DMS153 treated with DMSO at 0.1 percent for 48 hours (cell line): ENCODE results near the gene CACNB3.
"Not testable (repeated sequence)": the region's sequence is repeated elsewhere in the genome, so short reads cannot be mapped to it uniquely, and the experiment has no call there.

Experiments
- DNase-seq: peaks from one replicate; lab custom pipeline; 2025; ENCODE audit not compliant: unreplicated experiment; lab: John Stamatoyannopoulos, UW

The CACNB3 gene

GRCh38 chr12:48818831-48819590, 715 bp downstream of the CACNB3 start:
- peak; percentile 25 for DNase-seq

GRCh38 chr12:48819986-48820725, 1.9 kb downstream of the CACNB3 start:
- no peak for DNase-seq

- DNase-seq = no peak
Measured at GRCh38 chr12:48822139-48822538, 3.8 kb downstream of the CACNB3 start.

GRCh38 chr12:48822711-48823110, 4.4 kb downstream of the CACNB3 start:
- no peak for DNase-seq

- DNase-seq = no peak
Measured at GRCh38 chr12:48823281-48823680, 5.0 kb downstream of the CACNB3 start.

- DNase-seq = no peak
Measured at GRCh38 chr12:48824112-48824511, 5.8 kb downstream of the CACNB3 start.

GRCh38 chr12:48824905-48825304, 6.6 kb downstream of the CACNB3 start:
- DNase-seq = no peak

- no peak for DNase-seq
Measured at GRCh38 chr12:48826209-48826855, 8.0 kb downstream of the CACNB3 start.

- no peak for DNase-seq
Measured at GRCh38 chr12:48827026-48827425, 8.7 kb downstream of the CACNB3 start.

- DNase-seq = no peak
Measured at GRCh38 chr12:48827513-48828096, 9.3 kb downstream of the CACNB3 start.

- DNase-seq = no peak
Measured at GRCh38 chr12:48828293-48828692, 10.0 kb downstream of the CACNB3 start.

GRCh38 chr12:48828841-48829575, 10.7 kb downstream of the CACNB3 start:
- no peak for DNase-seq

GRCh38 chr12:48831257-48831656, 13.0 kb downstream of the CACNB3 start:
- DNase-seq = no peak

- no peak for DNase-seq
Measured at GRCh38 chr12:48832321-48833060, 14.2 kb downstream of the CACNB3 start.

- DNase-seq = no peak
Measured at GRCh38 chr12:48838048-48838447, 19.8 kb downstream of the CACNB3 start.

- DNase-seq = not testable (repeated sequence)
Measured at GRCh38 chr12:48842021-48842420, 23.7 kb downstream of the CACNB3 start.

- DNase-seq = peak; percentile 97
Measured at GRCh38 chr12:48851883-48852733, 33.8 kb downstream of the CACNB3 start, which contains the start of gene DDX23. DDX23 (minus strand) TSS chr12:48852163; CDS start chr12:48845782, 6,381 bp downstream.

GRCh38 chr12:48852734-48853688, 34.7 kb downstream of the CACNB3 start:
- peak; percentile 84 for DNase-seq
